GM23338 (cell line): ENCODE data around the gene RDH12. TPM values are rescaled to one million over a fixed set of nuclear protein-coding genes. Genes with fewer than 3 reads are reported as not detected.
"Not testable (repeated sequence)": the region's sequence is repeated elsewhere in the genome, so short reads cannot be mapped to it uniquely, and the experiment has no call there.

Experiments
- ATAC-seq: fragments of 200-7000 bp; cut with Tn5 transposase; 3 replicates; pipeline ENCODE4 v1.9.1; 2020
- DNase-seq: peaks from one replicate; pipeline ENCODE4 v3.0.0-alpha.2; 2015; ENCODE audit warnings: low spot score
- H2AFZ ChIP-seq: fragments of 200-600 bp; sonication (generic); 2 replicates; pipeline ENCODE4 v1.8.0; 2016; ENCODE audit warnings: antibody characterized with exemption, mild to moderate bottlenecking, moderate library complexity
- H3F3A ChIP-seq: fragments of 200-600 bp; sonication (generic); replicated peaks from 2 replicates; pipeline ENCODE4 v1.8.0; 2017; ENCODE audit warnings: antibody characterized with exemption, mixed run types, low read depth
- H3K27ac ChIP-seq: fragments of 200-600 bp; sonication (generic); 2 replicates; pipeline ENCODE4 v1.6.1; 2016; ENCODE audit warnings: low read depth
- H3K27me3 ChIP-seq: fragments of 200-600 bp; sonication (generic); 2 replicates; pipeline ENCODE4 v1.8.0; 2016; ENCODE audit warnings: mild to moderate bottlenecking, mixed run types, moderate library complexity; ENCODE audit not compliant: insufficient read depth
- H3K36me3 ChIP-seq: fragments of 200-600 bp; sonication (generic); 2 replicates; pipeline ENCODE4 v1.8.0; 2016; ENCODE audit warnings: mild to moderate bottlenecking; ENCODE audit not compliant: insufficient read depth
- H3K4me1 ChIP-seq: fragments of 200-600 bp; sonication (generic); 2 replicates; pipeline ENCODE4 v1.8.0; 2016; ENCODE audit warnings: mild to moderate bottlenecking, moderate library complexity; ENCODE audit not compliant: insufficient read depth
- H3K4me2 ChIP-seq: fragments of 200-600 bp; sonication (generic); 2 replicates; pipeline ENCODE4 v1.7.1; 2017; ENCODE audit warnings: mixed run types
- H3K4me3 ChIP-seq: fragments of 200-600 bp; sonication (generic); 2 replicates; pipeline ENCODE4 v1.6.1; 2016; ENCODE audit warnings: mixed run types
- H3K79me2 ChIP-seq: fragments of 200-600 bp; sonication (generic); replicated peaks from 2 replicates; pipeline ENCODE4 v1.8.0; 2017; ENCODE audit warnings: mild to moderate bottlenecking; ENCODE audit not compliant: insufficient read depth
- H3K9me2 ChIP-seq: fragments of 200-600 bp; sonication (generic); 2 replicates; pipeline ENCODE4 v1.8.0; 2017; ENCODE audit not compliant: insufficient read depth
- H4K20me1 ChIP-seq: fragments of 200-600 bp; sonication (generic); replicated peaks from 2 replicates; pipeline ENCODE4 v1.8.0; 2017; ENCODE audit warnings: mild to moderate bottlenecking; ENCODE audit not compliant: insufficient read depth
- H3K27ac Mint-ChIP-seq: 2 replicates; pipeline ENCODE4 v1.8.0; 2020; ENCODE audit warnings: inconsistent platforms, mild to moderate bottlenecking, moderate library complexity, mixed read lengths
- H3K27me3 Mint-ChIP-seq: 3 replicates; pipeline ENCODE4 v1.8.0; 2022; ENCODE audit warnings: low read depth, mild to moderate bottlenecking, moderate library complexity, mixed read lengths, inconsistent platforms; ENCODE audit not compliant: insufficient read depth, poor library complexity
- H3K36me3 Mint-ChIP-seq: 3 replicates; pipeline ENCODE4 v1.8.0; 2021; ENCODE audit warnings: low read depth, mild to moderate bottlenecking, inconsistent platforms, moderate library complexity, mixed read lengths
- H3K4me1 Mint-ChIP-seq: 3 replicates; pipeline ENCODE4 v1.8.0; 2020; ENCODE audit warnings: mild to moderate bottlenecking, inconsistent platforms, mixed read lengths
- H3K4me3 Mint-ChIP-seq: 3 replicates; pipeline ENCODE4 v1.8.0; 2021; ENCODE audit warnings: moderate library complexity, mild to moderate bottlenecking, inconsistent platforms, mixed read lengths
- H3K9me3 Mint-ChIP-seq: 3 replicates; pipeline ENCODE4 v1.8.0; 2020; ENCODE audit warnings: moderate library complexity, mild to moderate bottlenecking, inconsistent platforms, mixed read lengths
- CREB1 ChIP-seq: fragments of 250-450 bp; sonication (Bioruptor Pico); IDR thresholded peaks from 2 replicates; pipeline ENCODE4 v1.5.0; 2020; ENCODE audit warnings: low read depth, mild to moderate bottlenecking, moderate library complexity
- polyA plus RNA-seq: library from polyadenylated mRNA; unstranded; fragments of >200 nt; fragmentation: Nextera tagmentation; extraction: Ambion mirVana; gene quantifications from 2 replicates; pipeline ENCODE4 v1.2.1, GENCODE V29; 2016
- total RNA-seq: library from RNA; depleted of rRNA; stranded (reverse); fragments of >200 nt; shearing (Covaris generic); gene quantifications from 2 replicates; pipeline ENCODE4 v1.2.3, GENCODE V29; 2014
- TF ChIP-seq, protein P1 (sequence below): IDR thresholded peaks from 2 replicates; pipeline ENCODE4 v1.6.1; 2016; ENCODE audit warnings: antibody characterized with exemption
- TF ChIP-seq, protein P2 (sequence below), 2 experiments: fragments of 200-600 bp in 1 of 2; sonication (generic) in 1 of 2; conservative IDR thresholded peaks; 2 replicates each; pipeline versions ENCODE4 v1.5.1 to v1.6.1; 2016 to 2017; ENCODE audit warnings: antibody characterized with exemption in 2 of 2, low read depth in 2 of 2, mild to moderate bottlenecking in 2 of 2, moderate library complexity in 1 of 2

Gene RDH12
- total and polyA plus RNA-seq, 2 experiments from 2014 or later = 0.28 to 1.6 TPM

DNA sequence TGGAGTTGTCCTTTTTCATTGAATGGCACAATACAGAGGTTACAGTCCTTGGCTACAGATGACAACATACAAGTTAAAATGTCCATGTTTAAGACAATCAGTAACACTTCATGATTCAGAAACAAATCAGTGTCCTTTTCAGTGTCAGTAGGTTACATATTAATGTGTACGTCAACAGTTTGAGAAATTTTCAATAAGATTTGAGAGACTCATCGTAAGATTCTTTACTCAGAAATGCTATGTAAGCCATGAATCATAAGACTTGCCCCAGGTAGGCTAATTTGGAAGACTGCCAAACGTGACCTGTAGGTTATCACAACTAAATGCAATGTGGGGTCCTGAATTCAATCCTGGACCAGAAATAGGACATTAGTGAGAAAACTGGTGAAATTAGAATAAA, 3.5 kb downstream of the RDH12 start:
- no peaks in the 10 kb centered on the region for H3K27me3 ChIP-seq
- DNase-seq = no peak
- H3K9me3 Mint-ChIP-seq = peaks cover 29% of the 10 kb centered on the region
- no peaks in the 10 kb centered on the region for H3F3A ChIP-seq
- no peak overlapping the region for H3K27ac ChIP-seq
- no peak overlapping the region for H3K4me3 Mint-ChIP-seq
- H3K36me3 ChIP-seq = no peaks in the 10 kb centered on the region
- H3K36me3 Mint-ChIP-seq = peaks cover 4% of the 10 kb centered on the region; the same call in 2 of the 3 replicates
- no peak overlapping the region for H3K4me3 ChIP-seq
- no peaks in the 10 kb centered on the region for H4K20me1 ChIP-seq
- H3K4me1 ChIP-seq = no peaks in the 10 kb centered on the region; the same call in 1 of the 2 replicates
- ATAC-seq = no peak
- no peaks in the 10 kb centered on the region for H3K9me2 ChIP-seq
- no peak overlapping the region for H2AFZ ChIP-seq
- TF ChIP-seq CREB1 (CRISPR knock-in tag) = no peak
- TF ChIP-seq, protein P1, sequence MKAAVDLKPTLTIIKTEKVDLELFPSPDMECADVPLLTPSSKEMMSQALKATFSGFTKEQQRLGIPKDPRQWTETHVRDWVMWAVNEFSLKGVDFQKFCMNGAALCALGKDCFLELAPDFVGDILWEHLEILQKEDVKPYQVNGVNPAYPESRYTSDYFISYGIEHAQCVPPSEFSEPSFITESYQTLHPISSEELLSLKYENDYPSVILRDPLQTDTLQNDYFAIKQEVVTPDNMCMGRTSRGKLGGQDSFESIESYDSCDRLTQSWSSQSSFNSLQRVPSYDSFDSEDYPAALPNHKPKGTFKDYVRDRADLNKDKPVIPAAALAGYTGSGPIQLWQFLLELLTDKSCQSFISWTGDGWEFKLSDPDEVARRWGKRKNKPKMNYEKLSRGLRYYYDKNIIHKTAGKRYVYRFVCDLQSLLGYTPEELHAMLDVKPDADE = no peak
- TF ChIP-seq, protein P2, sequence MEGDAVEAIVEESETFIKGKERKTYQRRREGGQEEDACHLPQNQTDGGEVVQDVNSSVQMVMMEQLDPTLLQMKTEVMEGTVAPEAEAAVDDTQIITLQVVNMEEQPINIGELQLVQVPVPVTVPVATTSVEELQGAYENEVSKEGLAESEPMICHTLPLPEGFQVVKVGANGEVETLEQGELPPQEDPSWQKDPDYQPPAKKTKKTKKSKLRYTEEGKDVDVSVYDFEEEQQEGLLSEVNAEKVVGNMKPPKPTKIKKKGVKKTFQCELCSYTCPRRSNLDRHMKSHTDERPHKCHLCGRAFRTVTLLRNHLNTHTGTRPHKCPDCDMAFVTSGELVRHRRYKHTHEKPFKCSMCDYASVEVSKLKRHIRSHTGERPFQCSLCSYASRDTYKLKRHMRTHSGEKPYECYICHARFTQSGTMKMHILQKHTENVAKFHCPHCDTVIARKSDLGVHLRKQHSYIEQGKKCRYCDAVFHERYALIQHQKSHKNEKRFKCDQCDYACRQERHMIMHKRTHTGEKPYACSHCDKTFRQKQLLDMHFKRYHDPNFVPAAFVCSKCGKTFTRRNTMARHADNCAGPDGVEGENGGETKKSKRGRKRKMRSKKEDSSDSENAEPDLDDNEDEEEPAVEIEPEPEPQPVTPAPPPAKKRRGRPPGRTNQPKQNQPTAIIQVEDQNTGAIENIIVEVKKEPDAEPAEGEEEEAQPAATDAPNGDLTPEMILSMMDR (conservative IDR thresholded peaks at IDR 0.05; ENCODE audit: low read depth in 2 of 2) = no peak
- H3K4me2 ChIP-seq = no peak overlapping the region
- no peak overlapping the region for H3K27ac Mint-ChIP-seq
- H3K4me1 Mint-ChIP-seq = no peaks in the 10 kb centered on the region
- no peaks in the 10 kb centered on the region for H3K79me2 ChIP-seq
- peaks cover 6% of the 10 kb centered on the region for H3K27me3 Mint-ChIP-seq

DNA sequence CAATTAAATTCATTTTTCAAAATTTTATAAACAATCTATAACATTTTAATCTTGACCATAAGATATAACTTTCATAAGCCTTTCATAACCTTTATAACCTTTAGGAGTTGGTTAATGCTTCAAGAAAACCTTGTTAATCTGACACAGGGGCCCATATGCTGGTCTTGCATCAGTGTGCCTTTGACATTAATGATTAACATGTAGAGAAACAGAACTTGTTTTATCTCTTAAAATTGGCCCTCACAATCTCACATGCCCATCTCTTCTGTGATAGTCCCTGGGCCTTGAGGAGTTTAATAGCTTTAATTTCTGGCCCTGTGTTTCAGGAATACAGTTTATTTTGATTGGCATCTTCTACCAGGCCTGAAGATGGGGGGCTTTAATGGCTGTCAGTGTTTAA, 7.7 kb downstream of the RDH12 start:
- not testable (repeated sequence) for H3K4me2 ChIP-seq, H3K27me3 ChIP-seq, H3K27ac ChIP-seq, H3K36me3 Mint-ChIP-seq, H4K20me1 ChIP-seq, H2AFZ ChIP-seq, H3K4me3 Mint-ChIP-seq, H3K4me1 Mint-ChIP-seq, DNase-seq, H3K27me3 Mint-ChIP-seq, H3K9me2 ChIP-seq, ATAC-seq, H3K36me3 ChIP-seq, H3K79me2 ChIP-seq, H3F3A ChIP-seq, H3K27ac Mint-ChIP-seq, H3K4me1 ChIP-seq, H3K4me3 ChIP-seq
- peaks cover 53% of the 10 kb centered on the region for H3K9me3 Mint-ChIP-seq

DNA sequence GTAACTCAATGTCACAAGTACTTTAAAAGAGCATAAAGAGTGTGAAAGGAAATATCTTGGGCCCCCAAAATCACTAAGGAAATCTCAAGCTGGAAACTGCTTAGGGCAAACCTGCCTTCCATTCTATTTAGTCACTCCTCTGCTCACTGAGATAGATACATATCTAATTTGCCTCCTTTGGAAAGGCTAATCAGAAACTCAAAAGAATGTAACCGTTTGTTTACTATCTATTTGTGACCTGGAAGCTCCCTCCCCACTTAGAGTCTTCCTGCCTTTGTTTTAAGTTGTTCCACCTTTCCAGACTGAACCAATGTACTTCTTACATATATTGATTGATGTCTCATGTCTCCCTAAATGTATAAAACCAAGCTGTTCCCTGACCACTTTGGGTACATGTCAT, 8.1 kb downstream of the RDH12 start:
- not testable (repeated sequence) for H3K4me1 ChIP-seq, H3K36me3 Mint-ChIP-seq, DNase-seq, H3K27me3 ChIP-seq, H3K4me3 Mint-ChIP-seq, H3K9me2 ChIP-seq, H3K27ac Mint-ChIP-seq, H3K4me2 ChIP-seq, H3F3A ChIP-seq, H2AFZ ChIP-seq, H3K36me3 ChIP-seq, H3K27ac ChIP-seq, H4K20me1 ChIP-seq, H3K4me1 Mint-ChIP-seq, H3K79me2 ChIP-seq, H3K4me3 ChIP-seq, H3K27me3 Mint-ChIP-seq, ATAC-seq
- peaks cover 53% of the 10 kb centered on the region for H3K9me3 Mint-ChIP-seq
